Measurements from ENCODE around the gene PTH2.
"Not testable (repeated sequence)": the region's sequence is repeated elsewhere in the genome, so short reads cannot be mapped to it uniquely, and the experiment has no call there.

The PTH2 gene

GRCh38 chr19:49374665-49375434, 48.4 kb downstream of the PTH2 start:
- DNase-seq, result no peak

GRCh38 chr19:49373174-49373573, 50.1 kb downstream of the PTH2 start:
- not testable (repeated sequence) for DNase-seq

Data from NCI-H446 (cell line).